ENCODE data around the gene PBLD. TPM values are rescaled to one million over a fixed set of nuclear protein-coding genes. Genes with fewer than 3 reads are reported as not detected.

Gene PBLD
- 100 to 1,000 TPM in 1 of 2 donors, 10 to 100 TPM in 1; 76.8 to 113 TPM for total RNA-seq
- long read RNA-seq, partial matches to known transcripts: 48 of 70 reads
- long read RNA-seq, other reads (novel, unspliced or antisense): 16 of 70 reads

DNA sequence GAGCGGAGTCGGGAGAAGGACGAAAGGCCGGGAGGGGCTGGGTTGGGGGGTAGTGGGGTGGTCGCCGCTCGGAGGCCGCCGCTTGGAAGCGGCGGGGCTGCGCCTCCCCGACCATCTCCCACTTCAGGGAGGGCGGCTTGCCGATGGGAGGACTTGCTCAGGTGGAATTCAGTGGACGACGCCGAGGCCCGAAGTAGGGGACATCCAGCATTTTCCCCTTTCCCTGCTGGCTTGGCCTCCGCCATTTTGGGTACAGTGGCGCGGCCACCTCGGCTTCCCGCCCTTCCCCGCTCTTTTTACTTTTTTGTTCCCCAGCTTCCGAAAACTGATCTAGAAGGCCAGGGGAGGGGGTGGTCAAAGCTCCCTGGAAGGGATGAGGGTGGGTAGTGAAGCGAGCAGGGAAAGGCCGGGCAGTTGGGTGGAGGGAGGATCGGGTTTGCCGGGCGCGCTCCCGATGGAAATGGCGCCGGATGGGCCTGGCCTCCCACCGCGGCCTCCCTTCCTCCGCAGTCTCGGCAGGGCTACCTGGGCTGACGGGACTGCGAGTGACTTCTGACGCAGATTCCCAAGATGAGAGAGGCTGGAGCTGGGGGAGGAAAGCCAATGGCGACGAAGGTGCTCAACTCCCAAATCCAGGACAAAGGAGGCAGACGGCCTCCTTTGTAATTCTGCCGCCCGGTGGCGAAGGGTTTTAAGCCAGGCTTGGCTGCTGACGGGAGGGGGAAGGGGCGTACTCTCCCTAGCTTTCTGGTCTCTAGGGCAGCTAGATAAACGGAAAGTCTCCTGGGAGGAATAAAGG lies at the start of gene PBLD:
Gene PBLD (minus strand): TSS at position 670 of the 799 bp plus-strand sequence. CDS start 26,084 bp downstream, outside the sequence.
- ATAC-seq (peak; percentile 55), DNase-seq (peak; percentile 80 to 81)
- intact Hi-C loops (cut with DNase I, micrococcal nuclease): no loop called here

DNA sequence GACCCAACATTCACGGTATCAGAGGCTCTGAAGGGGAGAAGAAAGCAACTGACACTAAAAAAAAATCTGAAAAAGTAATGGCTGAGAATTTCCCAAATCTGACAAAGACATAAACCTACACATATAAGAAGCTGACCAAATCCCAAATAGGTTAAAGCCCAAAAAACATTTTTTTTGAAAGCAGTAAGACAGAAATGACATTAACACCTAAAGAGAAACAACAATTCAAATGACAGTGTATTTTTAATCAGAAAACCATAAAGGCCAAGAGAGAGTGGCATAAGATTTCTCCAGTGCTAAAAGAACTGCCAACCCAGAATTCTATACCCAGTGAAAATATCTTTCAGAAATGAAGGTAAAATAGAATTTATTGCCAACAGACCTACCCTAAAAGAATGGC lies 38.9 kb upstream of the PBLD start:
- DNase-seq: no peak
- no peak for ATAC-seq
- intact Hi-C loops (cut with DNase I, micrococcal nuclease): no loop called here

DNA sequence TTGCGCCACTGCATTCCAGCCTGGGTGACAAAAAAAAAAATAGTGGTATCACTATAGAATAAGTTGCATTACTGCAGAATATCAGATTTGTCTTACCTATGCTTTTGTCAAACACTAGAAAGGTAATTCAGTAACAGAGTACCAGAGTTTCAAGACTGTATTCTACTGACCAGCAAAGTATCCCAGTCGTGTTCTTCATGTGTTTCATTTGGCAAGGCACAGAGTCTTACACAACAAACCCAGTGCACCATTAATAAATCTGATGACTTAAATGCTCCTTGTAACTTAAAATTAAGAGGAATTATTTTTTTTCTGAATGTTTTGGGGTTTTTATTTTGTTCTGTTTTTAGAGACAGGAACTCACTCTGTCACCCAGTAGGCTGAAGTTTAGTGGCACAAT lies 34.4 kb upstream of the PBLD start:
- DNase-seq: no peak
- ATAC-seq: no peak
- intact Hi-C loops (cut with DNase I, micrococcal nuclease): no loop called here

DNA sequence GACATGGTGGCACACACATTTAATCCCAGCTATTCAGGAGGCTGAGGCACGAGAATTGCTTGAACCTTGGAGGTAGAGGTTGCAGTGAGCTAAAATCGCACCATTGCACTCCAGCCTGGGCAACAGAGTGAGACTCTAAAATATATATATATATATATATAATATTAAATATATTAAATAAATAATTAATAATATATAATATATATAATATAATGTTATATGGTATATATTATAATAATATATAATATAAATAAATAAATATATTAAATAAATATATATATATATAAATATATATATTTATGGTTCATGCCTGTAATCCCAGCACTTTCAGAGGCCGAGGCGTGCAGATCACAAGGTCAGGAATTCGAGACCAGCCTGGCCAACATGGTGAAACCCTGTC lies 33.9 kb upstream of the PBLD start:
- DNase-seq: no peak
- ATAC-seq: no peak
- intact Hi-C loops (cut with DNase I, micrococcal nuclease): no loop called here

DNA sequence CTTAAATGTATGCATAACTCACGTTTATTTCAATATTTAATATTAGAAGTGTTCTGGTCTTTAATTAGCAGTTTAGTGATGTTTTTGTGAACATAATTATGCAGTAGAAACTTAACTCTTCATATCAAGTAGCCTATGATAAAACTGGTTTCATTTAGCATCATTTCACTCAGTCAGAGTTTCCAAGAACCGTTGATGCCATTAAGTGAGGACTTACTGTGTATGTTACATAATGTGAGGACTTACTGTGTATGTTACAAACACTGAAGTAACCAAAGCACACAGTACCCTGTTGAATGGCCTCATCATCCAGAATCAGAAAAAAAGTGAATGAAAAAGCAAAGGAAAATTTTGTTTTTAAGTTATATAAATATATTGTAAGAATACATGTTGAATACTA lies 32.9 kb upstream of the PBLD start:
- no peak for ATAC-seq
- intact Hi-C loops (cut with DNase I, micrococcal nuclease): no loop called here
- DNase-seq: no peak

DNA sequence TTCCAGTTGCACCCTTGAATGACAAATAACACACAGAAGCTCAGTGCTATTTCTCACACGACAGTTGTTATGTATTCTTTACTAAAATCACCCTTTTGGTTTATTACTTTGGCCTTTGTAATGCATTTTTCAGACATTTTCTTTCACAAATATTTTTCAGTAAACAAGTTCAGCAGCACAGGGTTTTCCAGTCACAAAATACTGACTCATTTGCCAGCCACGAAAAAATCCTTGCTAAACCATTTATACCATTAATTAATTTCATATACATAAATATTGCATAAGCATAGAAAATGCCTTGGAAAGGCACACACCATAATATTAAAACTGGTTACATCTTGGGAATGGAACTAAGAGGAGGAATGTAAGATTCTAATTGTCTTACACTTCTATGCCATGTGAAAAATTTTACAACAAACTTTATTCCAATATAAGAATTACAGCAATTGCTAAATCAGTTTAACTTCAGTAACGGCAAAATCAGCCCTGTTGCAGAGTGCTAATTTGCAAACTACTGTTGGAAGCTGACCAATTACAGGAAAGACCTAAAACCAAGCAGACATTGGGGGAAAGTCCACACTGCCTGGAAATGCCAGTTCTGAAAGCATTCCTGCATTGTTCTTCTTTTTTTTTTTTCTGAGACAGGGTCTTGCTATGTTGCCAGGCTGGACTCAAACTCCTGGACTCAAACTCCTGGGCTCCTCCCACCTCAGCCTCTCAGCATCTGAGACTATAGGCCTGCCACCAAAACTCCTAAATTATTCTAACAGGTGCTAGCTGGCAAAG lies 31.6 kb upstream of the PBLD start:
- DNase-seq (no peak), ATAC-seq (no peak)
- intact Hi-C loops (cut with DNase I, micrococcal nuclease): no loop called here

DNA sequence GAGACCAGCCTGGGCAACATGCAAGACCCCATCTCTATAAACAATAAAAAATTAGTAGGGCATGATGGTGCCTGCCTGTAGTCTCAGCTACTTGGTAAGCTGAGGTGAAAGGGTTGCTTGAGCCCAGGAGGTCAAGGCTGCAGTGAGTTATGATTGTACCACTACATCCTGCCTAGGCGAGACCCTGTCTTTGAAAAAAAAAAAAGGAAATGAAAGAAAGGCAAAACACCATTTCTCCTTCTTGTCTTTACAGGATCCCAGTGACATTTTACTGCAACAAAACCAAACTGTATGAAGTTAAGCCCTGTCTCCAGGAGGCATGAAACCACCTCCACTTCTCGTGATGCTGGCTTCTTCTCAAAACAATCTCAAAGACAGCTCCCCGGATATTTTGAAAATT lies 29.9 kb upstream of the PBLD start:
- ATAC-seq: no peak
- DNase-seq: no peak
- intact Hi-C loops (cut with DNase I, micrococcal nuclease): no loop called here

DNA sequence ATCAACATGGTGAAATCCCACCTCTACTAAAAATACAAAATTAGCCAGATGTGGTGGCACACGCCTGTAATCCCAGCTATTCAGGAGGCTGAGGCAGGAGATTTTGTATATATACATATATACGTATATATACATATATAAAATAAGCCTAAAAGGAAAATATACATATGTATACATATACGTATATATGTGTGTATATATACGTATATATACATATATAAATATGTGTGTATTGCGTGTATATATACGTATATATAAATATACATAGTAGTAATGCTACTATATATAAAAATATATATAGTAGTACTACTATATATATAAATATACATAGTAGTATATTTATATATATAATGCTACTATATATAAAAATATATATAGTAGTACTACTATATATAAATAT lies 26.5 kb upstream of the PBLD start:
- DNase-seq: no peak
- ATAC-seq: no peak
- intact Hi-C loops (cut with DNase I, micrococcal nuclease): no loop called here

DNA sequence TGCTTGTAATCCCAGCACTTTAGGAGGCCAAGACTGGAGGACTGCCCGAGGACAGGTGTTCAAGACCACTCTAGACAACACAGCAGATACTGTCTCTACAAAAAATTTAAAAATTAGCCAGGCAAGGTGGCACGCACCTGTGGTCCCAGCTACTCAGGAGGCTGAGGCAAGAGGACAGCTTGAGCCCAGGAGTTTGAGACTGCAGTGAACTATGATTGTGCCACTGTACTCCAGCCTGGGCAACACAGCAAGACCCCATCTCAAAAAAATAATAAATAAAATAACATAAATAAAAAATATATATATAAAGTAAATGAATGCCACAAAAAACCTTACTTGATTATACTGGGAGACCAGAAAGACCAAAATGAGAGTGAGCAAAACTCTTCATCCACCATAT lies 20.8 kb upstream of the PBLD start:
- no peak for ATAC-seq
- no peak for DNase-seq
- intact Hi-C loops (cut with DNase I, micrococcal nuclease): no loop called here

DNA sequence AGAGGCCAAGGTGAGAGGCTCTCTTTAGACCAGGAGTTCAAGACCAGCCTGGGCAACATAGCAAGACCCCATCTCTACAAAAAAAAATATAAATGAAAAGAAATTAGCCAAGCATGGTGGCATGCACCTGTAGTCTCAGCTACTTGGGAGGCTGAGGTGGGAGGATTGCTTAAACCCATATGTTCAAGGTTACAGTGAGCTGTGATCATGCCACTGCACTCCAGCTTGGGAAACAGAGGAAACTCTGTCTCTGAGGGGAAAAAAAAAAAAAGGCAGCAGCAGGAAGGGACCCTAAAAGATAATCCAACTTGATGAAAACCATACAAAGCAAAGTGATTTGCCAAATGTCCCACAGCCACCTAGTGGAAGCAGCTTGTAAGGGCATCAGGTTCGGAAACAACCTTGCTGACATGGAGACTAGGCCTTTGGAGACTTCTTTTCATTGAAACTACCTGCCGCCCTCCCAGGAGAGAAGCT lies 15.6 kb upstream of the PBLD start:
- intact Hi-C loops (cut with DNase I, micrococcal nuclease): no loop called here
- DNase-seq: peak in 1 of 2 donors; percentile 22
- ATAC-seq: peak; percentile 74

DNA sequence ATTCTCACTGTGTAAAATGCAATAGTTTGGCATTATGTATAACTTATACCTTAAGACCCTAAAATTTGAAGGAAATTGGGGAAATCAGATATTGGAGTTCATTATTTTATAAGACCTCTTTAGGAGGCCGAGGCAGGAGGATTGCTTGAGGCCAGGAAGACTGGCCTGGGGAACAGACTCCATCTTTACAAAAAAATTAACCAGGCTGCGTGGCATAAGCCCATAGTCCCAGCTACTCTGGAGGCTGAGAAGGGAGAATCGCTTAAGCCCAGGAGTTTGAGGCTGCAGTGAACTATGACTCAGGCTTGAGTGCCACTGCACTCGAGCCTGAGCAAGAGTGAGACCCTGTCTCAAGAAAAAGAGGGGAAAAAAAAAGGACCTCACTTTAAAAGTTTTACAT lies 14.0 kb upstream of the PBLD start:
- intact Hi-C loops (cut with DNase I, micrococcal nuclease): no loop called here
- DNase-seq: no peak
- ATAC-seq: no peak

DNA sequence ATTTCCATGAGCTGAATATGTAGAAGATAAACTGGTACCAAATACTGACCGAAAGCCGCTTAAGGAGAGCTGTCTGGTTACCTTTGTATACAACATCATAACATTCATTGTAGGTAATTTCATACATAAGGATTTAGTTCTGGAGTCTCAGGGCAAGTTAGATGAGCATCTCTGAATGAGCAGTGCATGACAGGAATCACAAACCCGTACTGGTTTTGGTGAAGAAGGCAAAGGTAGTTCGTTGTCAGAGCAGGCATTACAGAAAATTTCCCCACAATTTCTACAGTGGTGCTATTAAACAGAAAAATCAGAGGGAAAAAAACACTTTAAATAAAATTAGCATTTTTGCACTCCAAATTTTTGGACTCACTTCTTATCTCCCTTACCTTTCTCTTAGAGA lies 12.9 kb upstream of the PBLD start:
- intact Hi-C loops (cut with DNase I, micrococcal nuclease): no loop called here
- ATAC-seq (no peak), DNase-seq (no peak)

DNA sequence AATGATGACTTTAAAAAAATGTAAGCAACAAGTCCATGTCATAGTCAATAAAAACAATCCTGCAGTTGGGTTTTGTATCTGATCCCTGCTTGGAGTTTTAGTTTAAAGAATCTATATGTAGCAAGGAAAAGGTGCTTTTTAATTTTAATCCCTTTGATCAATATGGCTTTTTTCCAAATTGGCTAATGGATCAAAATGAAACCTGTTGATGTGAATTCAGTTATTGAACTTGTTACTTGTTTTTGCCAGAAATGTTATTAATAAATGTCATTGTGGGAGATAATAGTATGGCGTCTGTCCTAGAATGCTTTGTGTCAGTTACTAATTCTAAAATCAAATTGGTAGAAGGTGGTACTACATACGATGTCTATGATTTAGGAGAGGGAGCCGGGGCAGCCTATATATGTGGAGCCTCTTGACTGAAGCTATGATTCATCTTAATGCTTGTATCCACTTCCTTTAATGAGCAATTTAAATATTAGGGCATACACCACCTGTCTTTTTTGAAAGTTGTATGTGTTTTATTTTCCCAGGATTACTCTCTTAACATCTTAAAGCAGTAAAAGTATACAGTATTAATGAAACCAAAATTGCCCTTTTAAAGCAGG lies 10.3 kb upstream of the PBLD start:
- ATAC-seq (no peak), DNase-seq (no peak)
- intact Hi-C loops (cut with DNase I, micrococcal nuclease): no loop called here

DNA sequence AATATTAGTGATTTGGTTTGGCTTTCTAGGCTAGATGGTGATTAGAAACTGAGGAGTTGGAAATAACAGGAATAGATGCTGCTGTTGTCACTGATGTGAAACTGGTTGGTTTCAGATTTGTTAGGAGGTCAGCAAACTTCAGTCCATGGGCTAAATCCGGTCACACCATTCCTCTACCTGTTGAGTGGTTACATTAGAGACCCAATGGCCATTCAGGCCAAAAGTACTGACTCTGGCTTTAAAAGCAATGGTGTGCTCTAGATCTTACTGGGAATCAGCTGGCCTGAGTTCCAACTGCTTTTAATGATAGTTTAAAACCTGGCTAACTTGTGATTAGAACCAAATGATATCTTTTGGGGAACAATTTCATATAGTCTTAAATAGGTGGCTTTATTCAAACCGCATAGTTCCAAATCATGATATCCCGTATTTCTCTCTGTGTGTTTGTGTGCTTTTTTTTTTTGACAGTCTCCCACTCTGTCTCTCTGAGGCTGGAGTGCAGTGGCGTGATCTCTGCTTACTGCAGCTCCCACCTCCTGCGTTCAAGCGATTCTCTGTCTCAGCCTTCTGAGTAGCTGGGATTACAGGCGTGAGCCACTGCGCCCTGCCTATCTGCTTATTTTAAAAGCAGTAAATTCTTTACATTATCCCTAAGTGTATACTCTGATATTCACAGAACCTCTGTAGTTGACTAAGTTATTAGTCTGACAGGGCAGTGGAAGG lies 7.8 kb upstream of the PBLD start:
- no peak for DNase-seq
- ATAC-seq: no peak
- intact Hi-C loops (cut with DNase I, micrococcal nuclease): no loop called here

DNA sequence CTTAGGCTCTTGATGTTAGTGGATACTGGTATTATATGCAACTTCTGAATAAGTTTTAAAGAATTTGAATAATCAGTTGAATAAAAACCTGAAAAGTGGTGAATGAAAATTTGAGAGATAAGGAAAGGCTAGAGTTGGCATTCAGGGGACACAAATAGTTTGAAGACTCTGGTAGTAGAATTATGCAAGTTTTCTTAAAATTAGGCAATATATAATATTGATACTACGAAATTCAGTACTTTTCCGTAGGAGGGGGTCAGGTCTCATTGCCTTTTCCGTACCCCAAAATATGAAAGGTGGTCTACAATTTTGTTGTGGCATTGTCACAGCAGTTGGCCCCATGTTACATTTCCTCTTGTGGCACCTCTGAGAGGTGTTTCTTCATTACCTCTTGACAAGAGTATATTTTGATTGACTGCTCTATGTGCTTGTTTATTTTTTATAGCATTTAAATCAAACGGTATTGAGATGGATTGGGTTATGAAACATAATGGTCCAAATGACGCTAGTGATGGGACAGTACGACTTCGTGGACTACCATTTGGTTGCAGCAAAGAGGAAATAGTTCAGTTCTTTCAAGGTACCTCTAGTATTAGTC lies 4.1 kb upstream of the PBLD start:
- intact Hi-C loops (cut with DNase I, micrococcal nuclease): no loop called here
- ATAC-seq (no peak), DNase-seq (no peak)

DNA sequence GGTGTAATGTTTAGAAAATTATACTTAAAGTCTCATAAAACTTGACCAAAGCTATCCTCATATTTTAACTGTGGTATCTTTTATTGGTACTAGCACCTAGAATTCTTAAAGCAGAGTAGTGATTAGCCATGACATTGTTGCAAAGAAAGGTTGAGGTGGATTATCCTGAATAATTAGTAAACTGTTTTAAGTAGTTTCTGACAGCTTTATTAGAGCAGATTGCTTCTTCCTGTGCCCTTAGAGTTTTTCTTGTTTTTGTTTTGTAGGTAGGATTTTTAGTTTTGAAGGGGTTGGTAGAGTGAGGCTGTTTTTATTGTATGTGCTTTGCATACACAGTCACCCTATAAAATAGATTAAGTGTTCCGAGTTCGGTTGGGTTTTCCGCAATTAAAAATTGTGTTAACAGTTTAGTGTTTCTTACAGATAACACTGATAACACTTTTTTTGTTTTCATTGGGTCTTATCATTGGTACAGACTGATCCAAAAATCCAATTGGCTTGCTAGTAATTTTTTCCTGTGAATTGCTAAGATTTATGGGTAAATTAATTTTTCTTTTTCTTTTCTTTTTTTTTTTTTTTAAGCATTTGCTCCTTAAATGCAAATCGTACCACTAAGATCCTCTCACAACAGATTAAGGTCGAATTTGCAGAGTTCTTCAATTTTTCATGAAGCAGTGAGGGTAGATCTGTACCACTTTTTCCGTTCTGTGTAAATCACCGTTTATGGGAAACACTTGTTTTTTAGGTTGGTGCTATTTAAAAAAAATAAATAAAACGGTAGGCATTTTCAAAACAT lies 2.1 kb upstream of the PBLD start:
- intact Hi-C loops (cut with DNase I, micrococcal nuclease): no loop called here
- ATAC-seq: no peak
- DNase-seq: no peak

DNA sequence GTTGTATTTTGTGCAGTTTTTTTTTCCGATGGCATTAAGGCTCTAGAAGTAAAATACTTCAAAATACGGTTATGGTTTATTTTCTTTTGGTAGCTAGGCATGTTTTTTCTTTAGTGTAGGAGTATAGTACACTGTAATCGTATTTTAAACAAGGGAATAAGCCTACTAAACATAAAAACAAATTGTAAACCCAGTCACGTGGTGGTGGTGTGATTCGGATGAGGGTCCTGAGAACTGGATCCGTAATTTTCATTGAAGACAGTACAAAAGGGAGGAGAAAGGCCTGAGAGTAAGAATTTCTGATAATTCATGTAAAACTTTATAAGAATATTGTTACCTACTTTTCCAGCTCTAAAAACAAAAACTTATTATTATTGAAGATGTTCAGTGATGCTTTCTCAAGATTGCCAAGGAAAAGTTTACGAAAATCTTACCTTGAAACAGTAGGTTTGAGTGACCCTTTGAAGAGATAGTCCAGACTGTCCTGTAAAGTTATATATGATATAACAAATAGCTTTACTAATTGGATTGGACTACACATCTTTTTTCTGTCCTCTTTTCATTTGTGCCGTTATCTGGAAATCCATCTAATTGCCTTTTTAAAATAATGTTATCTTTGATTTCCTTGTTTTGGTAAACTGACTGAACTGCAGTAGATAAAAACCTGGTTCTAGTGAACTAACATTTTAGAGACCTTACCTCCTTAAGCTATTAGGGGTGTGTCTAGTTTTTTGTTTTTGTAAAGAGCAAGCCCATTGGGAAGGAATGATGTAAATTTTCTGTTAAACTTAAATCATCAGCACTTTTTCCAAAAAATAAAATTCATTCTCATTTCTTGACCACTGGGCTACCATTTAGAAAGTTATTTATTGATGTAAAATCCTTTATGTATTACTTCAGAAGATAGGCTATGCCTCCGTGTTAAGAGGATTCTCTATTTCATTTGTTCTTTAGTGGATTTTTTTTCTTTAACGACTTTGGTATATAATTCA lies 1.0 kb upstream of the PBLD start:
- intact Hi-C loops (cut with DNase I, micrococcal nuclease): no loop called here
- DNase-seq (no peak), ATAC-seq (no peak)

Measured in left colon (tissue), 2 donors.